ENCODE data around the gene TBC1D14.

Gene TBC1D14

DNA sequence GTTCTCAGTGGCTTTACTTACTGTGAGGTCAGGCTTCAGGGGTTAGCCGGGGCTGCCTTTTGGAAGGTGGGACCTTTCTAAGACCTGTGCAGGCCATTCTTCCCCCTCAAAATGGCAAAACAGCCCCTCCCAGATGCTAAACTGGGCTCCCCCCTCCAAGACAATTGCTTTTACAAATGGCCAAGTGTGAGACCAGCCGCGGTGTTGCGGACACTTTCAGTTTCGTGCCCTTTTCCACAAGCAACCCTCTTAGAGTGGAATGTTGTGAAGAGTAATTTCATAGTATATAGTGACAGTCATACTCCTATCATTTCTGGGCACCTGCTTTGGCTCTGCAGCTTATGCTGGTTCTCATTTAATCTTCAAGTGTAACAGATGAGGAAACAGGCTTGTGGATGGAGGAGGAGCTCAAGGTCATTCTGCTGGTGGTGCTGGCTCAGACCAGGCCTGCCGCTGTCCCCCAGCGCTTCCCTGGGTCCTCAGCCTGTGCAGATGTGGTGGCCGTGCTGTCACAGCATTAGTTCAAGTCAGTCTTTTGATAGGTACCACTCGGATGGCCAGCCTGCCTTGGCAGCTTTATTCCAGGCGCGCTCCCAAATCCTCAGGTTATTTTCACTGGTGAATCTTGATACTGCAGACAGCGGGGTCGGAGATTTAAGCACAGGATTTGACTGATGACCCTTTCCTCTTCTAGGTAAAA lies 78.5 kb downstream of the TBC1D14 start:
- peaks cover 98% of the 10 kb centered on the region for H4K20me1 ChIP-seq
- H3K4me1 ChIP-seq = peaks cover 92% of the 10 kb centered on the region
- TF ChIP-seq Cebpa-rat (IDR thresholded peaks at IDR 0.05) = no peak
- H3K36me3 ChIP-seq = peaks cover 47% of the 10 kb centered on the region
- peak overlapping the region; percentile 96 for H3K4me2 ChIP-seq
- no peaks in the 10 kb centered on the region for H3K27me3 ChIP-seq
- H3K27ac ChIP-seq = no peak overlapping the region
- H3K9me3 ChIP-seq = no peaks in the 10 kb centered on the region
- peak overlapping the region; percentile 86 for H3K4me3 ChIP-seq
- peak overlapping the region; percentile 86 for H3K9ac ChIP-seq

DNA sequence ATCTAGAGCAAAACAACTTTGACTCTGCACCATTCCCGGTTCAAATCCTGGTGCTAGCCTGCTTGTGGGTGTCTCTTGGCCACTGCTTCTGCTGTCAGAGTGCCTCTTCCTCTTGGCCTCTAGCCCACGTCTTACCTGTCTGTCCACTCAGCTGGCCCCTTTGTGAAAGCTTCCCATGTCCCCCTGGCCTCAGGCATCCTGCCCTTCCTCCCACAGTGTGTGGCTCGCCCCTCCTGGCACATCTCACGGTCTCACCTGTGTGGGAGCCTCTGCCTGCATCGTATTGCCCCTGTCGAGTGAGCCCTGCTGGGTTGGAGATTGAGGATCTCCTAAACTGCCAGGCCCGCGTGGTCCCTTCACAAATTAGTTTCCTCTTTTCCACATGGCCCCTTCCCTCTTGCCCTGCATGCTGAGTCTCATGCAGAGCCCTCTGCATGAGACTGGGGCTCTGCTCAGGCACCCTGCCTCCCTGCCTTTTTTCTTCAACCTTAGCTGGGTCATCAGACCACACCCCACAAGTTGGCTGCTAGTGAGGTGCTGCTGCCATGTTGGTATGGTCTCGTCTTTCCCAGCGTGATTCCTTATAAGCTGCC lies 79.8 kb downstream of the TBC1D14 start:
- no peaks in the 10 kb centered on the region for H3K27me3 ChIP-seq
- H4K20me1 ChIP-seq = peaks cover 98% of the 10 kb centered on the region
- peak overlapping the region; percentile 96 for H3K4me2 ChIP-seq
- H3K9ac ChIP-seq = no peak overlapping the region
- H3K27ac ChIP-seq = peak overlapping the region; percentile 16; the same call in 1 of the 2 replicates
- peaks cover 87% of the 10 kb centered on the region for H3K4me1 ChIP-seq
- peaks cover 59% of the 10 kb centered on the region for H3K36me3 ChIP-seq
- no peak for TF ChIP-seq Cebpa-rat (IDR thresholded peaks at IDR 0.05)
- no peak overlapping the region for H3K4me3 ChIP-seq
- H3K9me3 ChIP-seq = no peaks in the 10 kb centered on the region

GRCh38 chr4:6990661-6991060 lies 81.0 kb downstream of the TBC1D14 start:
- Histone ChIP-seq H3K27me3 (no peaks in the 10 kb centered on the region), H3K9ac (peak overlapping the region; percentile 44; the same call in 1 of the 2 replicates), H3K27ac (peak overlapping the region; percentile 15), H3K4me2 (peak overlapping the region; percentile 63), H3K4me1 (peaks cover 75% of the 10 kb centered on the region), H4K20me1 (peaks cover 97% of the 10 kb centered on the region), H3K4me3 (no peak overlapping the region), H3K36me3 (peaks cover 72% of the 10 kb centered on the region), H3K9me3 (no peaks in the 10 kb centered on the region)
- TF ChIP-seq Cebpa-rat (IDR thresholded peaks at IDR 0.05) = no peak

- Histone ChIP-seq H3K9ac (peak overlapping the region; percentile 44; the same call in 1 of the 2 replicates), H3K4me1 (peaks cover 69% of the 10 kb centered on the region)
Observed at GRCh38 chr4:6991249-6991648, 81.6 kb downstream of the TBC1D14 start.

DNA sequence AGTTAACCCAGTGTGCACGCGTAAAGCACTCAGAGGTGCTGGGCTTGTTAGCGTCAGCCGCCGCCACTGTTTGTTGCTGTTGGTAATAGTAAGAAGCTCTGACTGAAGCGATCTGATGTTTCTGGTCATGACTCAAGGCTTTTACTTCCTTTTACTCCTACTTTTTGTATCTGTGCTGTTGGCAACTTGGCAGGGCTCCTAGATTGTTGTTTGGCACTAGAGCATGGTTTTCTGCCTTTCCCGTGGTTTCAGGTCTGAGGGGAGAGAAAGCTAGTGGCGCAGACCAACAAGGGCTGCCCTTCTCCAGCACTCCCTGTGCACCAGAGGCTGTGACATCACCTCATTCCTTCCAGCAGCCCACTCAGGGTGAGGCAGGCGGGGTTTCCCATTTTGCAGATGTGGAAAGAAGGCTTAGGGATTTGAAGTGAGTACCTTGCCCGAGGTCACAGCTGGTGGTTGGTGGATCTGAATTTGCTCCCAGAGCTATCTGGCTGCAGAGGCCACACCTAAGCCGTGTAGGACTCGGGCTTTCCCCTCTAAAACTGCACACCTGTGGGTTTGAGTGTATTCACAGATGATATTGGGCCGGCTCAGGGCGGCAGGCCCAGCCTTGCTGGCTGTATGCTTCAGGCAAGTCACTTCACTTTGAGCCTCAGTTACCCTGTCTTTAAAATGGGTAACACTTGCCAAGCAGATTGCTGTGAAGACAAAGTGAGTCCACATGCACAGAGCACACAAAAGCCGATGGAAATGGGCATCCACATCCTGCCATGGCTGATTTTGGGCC lies 82.3 kb downstream of the TBC1D14 start:
- no peak for TF ChIP-seq Cebpa-rat (IDR thresholded peaks at IDR 0.05)
- Histone ChIP-seq H3K9me3 (no peaks in the 10 kb centered on the region), H3K36me3 (peaks cover 85% of the 10 kb centered on the region), H4K20me1 (peaks cover 97% of the 10 kb centered on the region), H3K4me2 (peak overlapping the region; percentile 63), H3K4me1 (peaks cover 65% of the 10 kb centered on the region), H3K4me3 (no peak overlapping the region), H3K27ac (peak overlapping the region; percentile 15), H3K9ac (peak overlapping the region; percentile 44; the same call in 1 of the 2 replicates), H3K27me3 (no peaks in the 10 kb centered on the region)

More at GRCh38 chr4:6991249-6991648, 81.6 kb downstream of the TBC1D14 start:
- no peak for TF ChIP-seq Cebpa-rat (IDR thresholded peaks at IDR 0.05)
- peak overlapping the region; percentile 63 for H3K4me2 ChIP-seq
- H3K27me3 ChIP-seq = no peaks in the 10 kb centered on the region
- no peaks in the 10 kb centered on the region for H3K9me3 ChIP-seq
- peaks cover 96% of the 10 kb centered on the region for H4K20me1 ChIP-seq
- H3K27ac ChIP-seq = peak overlapping the region; percentile 15
- no peak overlapping the region for H3K4me3 ChIP-seq
- peaks cover 78% of the 10 kb centered on the region for H3K36me3 ChIP-seq

- Histone ChIP-seq H3K27me3 (no peaks in the 10 kb centered on the region), H3K4me1 (peaks cover 58% of the 10 kb centered on the region), H3K4me2 (peak overlapping the region; percentile 63), H3K9me3 (no peaks in the 10 kb centered on the region), H3K27ac (no peak overlapping the region), H3K9ac (0 out of 2 replicates have a peak overlapping the region, but pooled peaks have one; percentile 0), H3K4me3 (no peak overlapping the region), H3K36me3 (peaks cover 95% of the 10 kb centered on the region), H4K20me1 (peaks cover 93% of the 10 kb centered on the region)
- no peak for TF ChIP-seq Cebpa-rat (IDR thresholded peaks at IDR 0.05)
Observed at GRCh38 chr4:6992728-6993677, 83.4 kb downstream of the TBC1D14 start.

GRCh38 chr4:6996481-6996880 lies 86.9 kb downstream of the TBC1D14 start:
- Histone ChIP-seq H4K20me1 (peaks cover 93% of the 10 kb centered on the region), H3K9me3 (no peaks in the 10 kb centered on the region), H3K4me2 (no peak overlapping the region), H3K36me3 (peaks cover 99% of the 10 kb centered on the region), H3K9ac (no peak overlapping the region), H3K4me1 (peaks cover 24% of the 10 kb centered on the region), H3K27ac (no peak overlapping the region), H3K4me3 (no peak overlapping the region), H3K27me3 (no peaks in the 10 kb centered on the region)
- TF ChIP-seq Cebpa-rat (IDR thresholded peaks at IDR 0.05) = no peak

- no peak overlapping the region for H3K4me3 ChIP-seq
- H4K20me1 ChIP-seq = peaks cover 93% of the 10 kb centered on the region
- TF ChIP-seq Cebpa-rat (IDR thresholded peaks at IDR 0.05) = no peak
- no peak overlapping the region for H3K4me2 ChIP-seq
- H3K4me1 ChIP-seq = peaks cover 14% of the 10 kb centered on the region; the same call in 1 of the 2 replicates
- no peak overlapping the region for H3K9ac ChIP-seq
- no peaks in the 10 kb centered on the region for H3K27me3 ChIP-seq
- H3K27ac ChIP-seq = no peak overlapping the region
- H3K36me3 ChIP-seq = peaks cover 100% of the 10 kb centered on the region
- no peaks in the 10 kb centered on the region for H3K9me3 ChIP-seq
Observed at GRCh38 chr4:6999172-7000086, 89.8 kb downstream of the TBC1D14 start.

Data from BLaER1 (cell line).